Panc1 (cell line): ENCODE measurements around the gene PRPF40B. TPM values are rescaled to one million over a fixed set of nuclear protein-coding genes. Genes with fewer than 3 reads are reported as not detected.
A peak's percentile ranks its signal among the peaks of the same experiment; 100 is the strongest.

Experiments
- ATAC-seq: fragments of 200-7000 bp; cut with Tn5 transposase; 2 replicates; pipeline ENCODE4 v1.9.1; 2020; ENCODE audit warnings: mild to moderate bottlenecking, moderate library complexity
- BruUV-seq: library from RNA; stranded (reverse); fragments of 400-500 nt; replicated peaks from 2 replicates; lab custom pipeline; 2021; lab: Mats Ljungman, UMichigan
- CTCF ChIA-PET: fragments of 300-600 bp; sonication (Branson Sonifier 250); formaldehyde crosslinking; loops from one replicate; lab custom pipeline; 2022; ENCODE audit warnings: antibody characterized with exemption; lab: Charles Lee
- POLR2A ChIA-PET: fragments of 300-600 bp; sonication (Branson Sonifier 250); formaldehyde crosslinking; loops from one replicate; lab custom pipeline; 2022; ENCODE audit warnings: antibody characterized with exemption; lab: Charles Lee
- DNase-seq: peaks from one replicate; pipeline ENCODE4 v3.0.0-alpha.2; 2010; ENCODE audit warnings: low read depth, low spot score
- H3K27ac ChIP-seq: 2 replicates; pipeline ENCODE4 v1.5.1; 2011; ENCODE audit warnings: mild to moderate bottlenecking, low read length, inconsistent platforms
- H3K27me3 ChIP-seq: fragments of 200-500 bp; sonication (Bioruptor generic); 2 replicates; pipeline ENCODE4 v1.6.0; 2014; ENCODE audit warnings: low read length, inconsistent platforms; ENCODE audit not compliant: control insufficient read depth, insufficient read depth
- H3K36me3 ChIP-seq: fragments of 200-500 bp; sonication (Bioruptor generic); 2 replicates; pipeline ENCODE4 v1.5.1; 2014; ENCODE audit warnings: inconsistent platforms, mild to moderate bottlenecking, low read length, moderate library complexity; ENCODE audit not compliant: control insufficient read depth, insufficient read depth
- H3K4me1 ChIP-seq: 2 replicates; pipeline ENCODE4 v1.5.1; 2011; ENCODE audit warnings: inconsistent platforms, mild to moderate bottlenecking, low read length, moderate library complexity; ENCODE audit not compliant: control insufficient read depth, insufficient read depth
- H3K4me3 ChIP-seq, 2 experiments: 2 replicates each; pipeline ENCODE4 v1.5.1; 2011 to 2012; ENCODE audit warnings: low read depth in 2 of 2, low read length in 2 of 2, mild to moderate bottlenecking in 2 of 2, inconsistent platforms in 1 of 2, moderate library complexity in 1 of 2
- H3K9me3 ChIP-seq: fragments of 200-500 bp; sonication (Bioruptor generic); 2 replicates; pipeline ENCODE4 v1.5.1; 2014; ENCODE audit warnings: low read depth, mild to moderate bottlenecking, inconsistent platforms, low read length, moderate library complexity; ENCODE audit not compliant: control insufficient read depth, insufficient read depth
- POLR2AphosphoS5 ChIP-seq: IDR thresholded peaks from 2 replicates; pipeline ENCODE4 v1.6.1; 2012; ENCODE audit warnings: mild to moderate bottlenecking, low read depth, low read length, moderate library complexity
- REST ChIP-seq, 2 experiments: IDR thresholded peaks; 2 replicates each; pipeline ENCODE4 v1.6.1; 2011 to 2012; ENCODE audit warnings: low read depth in 2 of 2, control low read depth in 1 of 2, low read length in 1 of 2, mild to moderate bottlenecking in 1 of 2, moderate library complexity in 1 of 2; ENCODE audit not compliant: insufficient read depth in 1 of 2
- SIN3A ChIP-seq: IDR thresholded peaks from 2 replicates; pipeline ENCODE4 v1.6.1; 2012; ENCODE audit warnings: low read depth, mild to moderate bottlenecking, low read length, moderate library complexity, borderline replicate concordance; ENCODE audit not compliant: insufficient read depth
- TCF7L2 ChIP-seq: IDR thresholded peaks from 2 replicates; pipeline ENCODE4 v1.6.1; 2011; ENCODE audit warnings: mild to moderate bottlenecking, low read depth, low read length, inconsistent platforms
- in situ Hi-C: cut with HindIII; loops from 2 replicates; pipeline ENCODE4 v1.10.0; 2016; ENCODE audit warnings: low sequenced_read_pairs, low pct_unique_long_range_greater_than_20kb
- intact Hi-C: fragments of 100-400 bp; cut with micrococcal nuclease; formaldehyde crosslinking; loops from one replicate; pipeline ENCODE4 v1.10.0; 2022; ENCODE audit not compliant: unreplicated experiment
- total RNA-seq: library from RNA; stranded (reverse); gene quantifications from one replicate; pipeline ENCODE4 v1.2.1, GENCODE V29; 2021; ENCODE audit not compliant: unreplicated experiment
- TF ChIP-seq, protein P1 (sequence below): fragments of 450-650 bp; IDR thresholded peaks from 2 replicates; pipeline ENCODE4 v1.5.1; 2017; ENCODE audit warnings: mild to moderate bottlenecking

Gene PRPF40B
- total RNA-seq, 1 experiment from 2014 or later = 26.3 TPM

DNA sequence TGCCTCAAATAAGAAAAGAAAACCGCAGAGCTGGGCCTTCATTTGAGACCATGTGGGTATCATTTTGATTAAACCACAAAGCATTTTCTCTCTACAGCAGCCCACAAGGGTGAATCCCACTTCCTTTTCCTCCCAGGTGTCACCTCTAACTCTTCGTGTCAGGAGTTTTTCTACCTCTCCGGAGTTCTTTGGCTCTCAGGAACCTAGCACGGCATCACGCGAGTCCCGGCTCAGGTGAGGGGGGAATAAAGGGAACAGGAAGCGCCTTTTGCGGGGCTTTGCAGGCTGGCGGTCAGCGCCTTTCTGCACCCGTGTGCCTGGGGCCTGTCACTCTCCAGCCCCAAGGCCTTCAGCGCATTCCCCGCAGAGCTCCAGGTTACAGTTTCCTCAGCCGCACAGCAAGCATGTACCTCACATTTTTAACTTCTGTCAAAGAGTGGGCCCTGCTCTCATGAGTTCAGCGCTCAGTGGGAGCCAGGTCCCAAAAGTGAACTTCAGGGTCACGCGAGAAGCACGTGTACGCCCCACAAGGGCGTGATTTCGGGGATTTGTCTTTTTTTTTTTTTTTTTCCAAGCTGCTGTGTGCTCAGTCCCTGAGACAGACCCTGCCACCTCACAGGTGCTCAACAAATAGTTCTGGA, 740 bp upstream of the PRPF40B start:
- ATAC-seq = peak; percentile 51

GRCh38 chr12:49624921-49625577, 1.7 kb downstream of the PRPF40B start:
- H3K4me3 ChIP-seq = no peak overlapping the region
- intact Hi-C loops (no loop called here), in situ Hi-C loops (no loop called here)
- H3K27ac ChIP-seq = no peak overlapping the region
- no peaks in the 10 kb centered on the region for H3K36me3 ChIP-seq
- ChIA-PET POLR2A (interaction anchor here (0.6 kb wide), 1 partner anchor 536 kb away, joined by 4 read pairs; no protein-coding TSS in a partner anchor), CTCF (interaction anchor here (0.6 kb wide), 1 partner anchor 92 kb away, joined by 7 read pairs; no protein-coding TSS in a partner anchor)
- DNase-seq (no peak), ATAC-seq (no peak)
- BruUV-seq = no TSS peak
- no peaks in the 10 kb centered on the region for H3K27me3 ChIP-seq
- peaks cover 9% of the 10 kb centered on the region for H3K4me1 ChIP-seq
- no peak for TF ChIP-seq TCF7L2
- TF ChIP-seq, protein P1, sequence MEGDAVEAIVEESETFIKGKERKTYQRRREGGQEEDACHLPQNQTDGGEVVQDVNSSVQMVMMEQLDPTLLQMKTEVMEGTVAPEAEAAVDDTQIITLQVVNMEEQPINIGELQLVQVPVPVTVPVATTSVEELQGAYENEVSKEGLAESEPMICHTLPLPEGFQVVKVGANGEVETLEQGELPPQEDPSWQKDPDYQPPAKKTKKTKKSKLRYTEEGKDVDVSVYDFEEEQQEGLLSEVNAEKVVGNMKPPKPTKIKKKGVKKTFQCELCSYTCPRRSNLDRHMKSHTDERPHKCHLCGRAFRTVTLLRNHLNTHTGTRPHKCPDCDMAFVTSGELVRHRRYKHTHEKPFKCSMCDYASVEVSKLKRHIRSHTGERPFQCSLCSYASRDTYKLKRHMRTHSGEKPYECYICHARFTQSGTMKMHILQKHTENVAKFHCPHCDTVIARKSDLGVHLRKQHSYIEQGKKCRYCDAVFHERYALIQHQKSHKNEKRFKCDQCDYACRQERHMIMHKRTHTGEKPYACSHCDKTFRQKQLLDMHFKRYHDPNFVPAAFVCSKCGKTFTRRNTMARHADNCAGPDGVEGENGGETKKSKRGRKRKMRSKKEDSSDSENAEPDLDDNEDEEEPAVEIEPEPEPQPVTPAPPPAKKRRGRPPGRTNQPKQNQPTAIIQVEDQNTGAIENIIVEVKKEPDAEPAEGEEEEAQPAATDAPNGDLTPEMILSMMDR = no peak
- no peak for TF ChIP-seq REST (IDR thresholded peaks at IDR 0.05; ENCODE audit: insufficient read depth in 1 of 2, low read depth in 2 of 2, low read length in 1 of 2)
- no peak for TF ChIP-seq POLR2AphosphoS5
- TF ChIP-seq SIN3A = no peak
- H3K9me3 ChIP-seq = no peaks in the 10 kb centered on the region

More for the DNA sequence above, 740 bp upstream of the PRPF40B start:
- ChIA-PET POLR2A (interaction anchor here (0.6 kb wide), 2 partner anchors 18 to 399 kb away, joined by 4 to 5 read pairs; no protein-coding TSS in a partner anchor), CTCF (interaction anchor here (0.6 to 1.6 kb wide), 6 partner anchors 10 to 310 kb away, joined by 3 to 11 read pairs (median 4); no protein-coding TSS in a partner anchor)
- Histone ChIP-seq H3K9me3 (no peaks in the 10 kb centered on the region), H3K27ac (peak overlapping the region; percentile 93), H3K36me3 (no peaks in the 10 kb centered on the region), H3K4me1 (peaks cover 9% of the 10 kb centered on the region), H3K4me3 (peak overlapping the region; percentile 84 to 95), H3K27me3 (peaks cover 2% of the 10 kb centered on the region; the same call in 1 of the 2 replicates)
- in situ Hi-C loops = no loop called here
- DNase-seq = no peak
- intact Hi-C loops = no loop called here
- TF ChIP-seq, protein P1 = no peak
- TF ChIP-seq REST (IDR thresholded peaks at IDR 0.05; ENCODE audit: insufficient read depth in 1 of 2, low read depth in 2 of 2, low read length in 1 of 2) (no peak), SIN3A (no peak), POLR2AphosphoS5 (no peak), TCF7L2 (no peak)
- BruUV-seq = no TSS peak
